Ascending aorta (tissue), 2 donors: ENCODE measurements around the gene PTOV1. TPM values are rescaled to one million over a fixed set of nuclear protein-coding genes. Genes with fewer than 3 reads are reported as not detected.

Experiments
- DNase-seq, 2 donors: peaks; one replicate each; pipeline ENCODE4 v3.0.0-alpha.2; 2019; ENCODE audit warnings: low spot score in 2 of 2
- H3K27ac ChIP-seq, 2 donors: fragments of 200-600 bp; sonication (generic); one replicate each; pipeline ENCODE4 v1.5.1; 2016 to 2017; ENCODE audit warnings: mild to moderate bottlenecking in 1 of 2
- H3K27me3 ChIP-seq: fragments of 200-600 bp; sonication (generic); one replicate; pipeline ENCODE4 v1.5.1; 2017
- H3K36me3 ChIP-seq, 2 donors: fragments of 200-600 bp; sonication (generic); one replicate each; pipeline ENCODE4 v1.5.1; 2016
- H3K4me1 ChIP-seq, 2 donors: fragments of 200-600 bp; sonication (generic); one replicate each; pipeline ENCODE4 v1.5.1; 2016 to 2017; ENCODE audit warnings: mild to moderate bottlenecking in 1 of 2
- H3K4me3 ChIP-seq, 2 donors: fragments of 200-600 bp; sonication (generic); one replicate each; pipeline ENCODE4 v1.5.1; 2016 to 2017; ENCODE audit warnings: mild to moderate bottlenecking in 1 of 2
- H3K9me3 ChIP-seq, 2 donors: fragments of 200-600 bp; sonication (generic); one replicate each; pipeline ENCODE4 v1.5.1; 2016
- intact Hi-C: fragments of 100-400 bp; cut with DNase I; formaldehyde crosslinking; loops from one replicate; pipeline ENCODE4 v1.15.1; 2023
- total RNA-seq: library from RNA; depleted of rRNA; stranded (reverse); fragments of >200 nt; gene quantifications from one replicate; pipeline ENCODE4 v1.1.0, GENCODE V29; 2016
- TF ChIP-seq, protein P1 (sequence below), 3 experiments: fragments of 200-600 bp in 2 of 3; fragments of 450-650 bp in 1 of 3; sonication (generic) in 2 of 3; IDR thresholded peaks; one replicate each; pipeline ENCODE4 v1.5.1; 2016 to 2019; ENCODE audit warnings: antibody characterized with exemption in 3 of 3, mild to moderate bottlenecking in 1 of 3, moderate library complexity in 1 of 3

PTOV1 gene
- total RNA-seq, 1 donor from 2014 or later = 163 TPM

DNA sequence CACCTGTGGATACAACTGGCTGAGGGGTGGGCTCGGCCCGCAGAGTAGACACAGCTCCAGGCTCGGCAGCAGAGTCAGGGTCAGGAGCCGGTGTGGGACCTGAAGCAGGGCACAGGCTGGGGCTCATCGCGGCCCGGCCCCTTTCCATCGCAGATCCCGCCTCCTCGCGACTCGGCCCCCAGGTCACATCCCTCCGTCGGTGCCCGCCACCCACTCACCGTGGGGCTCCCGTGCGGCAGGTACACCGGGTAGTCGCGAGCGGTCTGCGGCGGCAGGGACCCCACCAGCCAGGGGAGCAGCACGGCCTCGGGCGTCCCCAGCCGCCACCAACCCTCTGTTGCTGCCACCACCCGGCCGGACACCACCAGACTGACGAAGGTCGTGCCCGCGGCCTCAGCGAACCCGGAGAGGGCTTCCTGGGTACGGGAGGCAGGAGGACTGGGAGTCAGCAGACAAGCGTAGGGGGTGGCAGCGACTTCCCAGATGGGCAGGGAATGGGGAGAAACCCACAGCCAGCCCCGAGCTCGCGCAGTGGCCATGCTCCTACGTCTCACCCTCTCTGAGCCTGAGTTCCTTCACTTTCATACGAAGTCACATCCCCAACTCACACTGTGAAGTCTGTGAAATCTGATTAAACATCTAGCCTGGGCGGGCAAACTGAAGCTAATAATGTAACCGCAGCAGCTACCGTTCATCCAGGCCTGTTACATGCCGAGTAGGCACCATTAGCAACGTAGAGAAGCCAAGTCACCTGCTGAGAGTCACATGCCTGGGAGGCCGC, 41.6 kb upstream of the PTOV1 start:
- H3K36me3 ChIP-seq = peaks cover 17 to 20% of the 10 kb centered on the region in 2 donors
- H3K27ac ChIP-seq = peak overlapping the region; percentile 77
- DNase-seq = peak in 1 of 2 donors; percentile 80
- H3K4me1 ChIP-seq = peaks cover 6 to 17% of the 10 kb centered on the region in 2 donors
- TF ChIP-seq, protein P1, sequence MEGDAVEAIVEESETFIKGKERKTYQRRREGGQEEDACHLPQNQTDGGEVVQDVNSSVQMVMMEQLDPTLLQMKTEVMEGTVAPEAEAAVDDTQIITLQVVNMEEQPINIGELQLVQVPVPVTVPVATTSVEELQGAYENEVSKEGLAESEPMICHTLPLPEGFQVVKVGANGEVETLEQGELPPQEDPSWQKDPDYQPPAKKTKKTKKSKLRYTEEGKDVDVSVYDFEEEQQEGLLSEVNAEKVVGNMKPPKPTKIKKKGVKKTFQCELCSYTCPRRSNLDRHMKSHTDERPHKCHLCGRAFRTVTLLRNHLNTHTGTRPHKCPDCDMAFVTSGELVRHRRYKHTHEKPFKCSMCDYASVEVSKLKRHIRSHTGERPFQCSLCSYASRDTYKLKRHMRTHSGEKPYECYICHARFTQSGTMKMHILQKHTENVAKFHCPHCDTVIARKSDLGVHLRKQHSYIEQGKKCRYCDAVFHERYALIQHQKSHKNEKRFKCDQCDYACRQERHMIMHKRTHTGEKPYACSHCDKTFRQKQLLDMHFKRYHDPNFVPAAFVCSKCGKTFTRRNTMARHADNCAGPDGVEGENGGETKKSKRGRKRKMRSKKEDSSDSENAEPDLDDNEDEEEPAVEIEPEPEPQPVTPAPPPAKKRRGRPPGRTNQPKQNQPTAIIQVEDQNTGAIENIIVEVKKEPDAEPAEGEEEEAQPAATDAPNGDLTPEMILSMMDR (IDR thresholded peaks at IDR 0.05) = peak in 2 of 3 experiments; percentile 23 to 41
- intact Hi-C loops = loop anchor here (2.0 kb wide), 2 partner anchors 59 kb away; no protein-coding TSS in a partner anchor
- H3K4me3 ChIP-seq = peak overlapping the region; percentile 71 to 80
- no peaks in the 10 kb centered on the region for H3K27me3 ChIP-seq
- no peaks in the 10 kb centered on the region for H3K9me3 ChIP-seq

GRCh38 chr19:49809941-49810389, 41.0 kb upstream of the PTOV1 start:
- intact Hi-C loops = loop anchor here (2.0 kb wide), 2 partner anchors 59 kb away; no protein-coding TSS in a partner anchor
- DNase-seq = no peak
- Histone ChIP-seq H3K36me3 (peaks cover 11 to 14% of the 10 kb centered on the region in 2 donors), H3K9me3 (no peaks in the 10 kb centered on the region), H3K4me1 (peaks cover 6 to 19% of the 10 kb centered on the region in 2 donors), H3K4me3 (peak overlapping the region; percentile 71 to 80), H3K27ac (peak overlapping the region; percentile 77), H3K27me3 (no peaks in the 10 kb centered on the region)
- TF ChIP-seq, protein P1 (IDR thresholded peaks at IDR 0.05) = no peak

DNA sequence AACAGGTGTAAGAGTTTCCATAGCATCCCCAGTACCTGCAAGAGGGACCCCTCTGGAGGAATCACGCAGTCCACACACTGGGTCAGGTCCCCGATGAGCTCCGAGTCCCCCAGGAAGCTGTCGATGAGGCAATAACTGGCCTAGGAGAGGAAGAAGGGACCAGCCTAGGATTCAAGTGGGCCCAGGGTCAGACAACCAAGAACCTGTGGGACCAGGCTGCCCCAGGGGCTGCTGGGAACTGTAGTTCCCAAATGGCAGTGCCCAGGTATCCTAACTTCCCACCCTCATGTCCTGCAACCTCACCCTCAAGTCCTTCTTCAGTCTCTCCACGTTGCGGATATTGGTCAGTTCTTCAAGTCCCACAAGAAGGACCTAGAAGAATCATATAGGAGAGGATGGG, 39.6 kb upstream of the PTOV1 start:
- TF ChIP-seq, protein P1 (IDR thresholded peaks at IDR 0.05) = no peak
- intact Hi-C loops = no loop called here
- no peaks in the 10 kb centered on the region for H3K27me3 ChIP-seq
- peaks cover 0 to 4% of the 10 kb centered on the region in 2 donors for H3K36me3 ChIP-seq
- no peak overlapping the region for H3K27ac ChIP-seq
- no peak overlapping the region for H3K4me3 ChIP-seq
- no peak for DNase-seq
- H3K4me1 ChIP-seq = peaks cover 6 to 19% of the 10 kb centered on the region in 2 donors
- H3K9me3 ChIP-seq = no peaks in the 10 kb centered on the region

DNA sequence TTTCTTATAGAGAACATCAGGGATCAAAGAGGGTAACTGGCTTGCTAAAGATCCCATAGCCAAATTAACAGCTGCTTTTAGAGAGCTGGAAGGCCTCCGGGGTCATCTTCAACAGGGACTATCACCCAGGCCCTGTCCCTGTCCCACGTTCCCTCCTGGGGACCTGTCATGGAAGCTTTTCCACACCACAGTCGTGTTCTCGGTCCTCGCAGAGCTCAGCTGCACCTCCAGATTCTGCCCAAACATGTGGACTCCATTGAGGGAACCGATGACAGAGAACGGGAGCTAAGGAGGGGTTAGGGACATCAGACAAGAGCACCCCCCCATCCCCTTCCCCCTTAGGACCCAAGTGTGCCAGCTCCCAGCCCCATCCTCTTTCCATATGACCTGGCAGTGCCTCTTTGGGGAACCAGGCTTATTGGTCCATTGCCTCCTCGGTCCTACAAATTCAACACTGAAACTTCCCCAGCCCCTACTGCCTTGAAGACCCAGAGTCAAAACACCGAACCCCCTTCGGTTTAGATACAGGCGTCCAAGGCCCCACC, 38.4 kb upstream of the PTOV1 start:
- intact Hi-C loops = no loop called here
- Histone ChIP-seq H3K27me3 (no peaks in the 10 kb centered on the region), H3K36me3 (no peaks in the 10 kb centered on the region), H3K9me3 (no peaks in the 10 kb centered on the region), H3K4me1 (peaks cover 6 to 25% of the 10 kb centered on the region in 2 donors), H3K27ac (peak overlapping the region; percentile 70 to 83), H3K4me3 (peak overlapping the region; percentile 55 to 73)
- TF ChIP-seq, protein P1 (IDR thresholded peaks at IDR 0.05) = no peak
- no peak for DNase-seq

DNA sequence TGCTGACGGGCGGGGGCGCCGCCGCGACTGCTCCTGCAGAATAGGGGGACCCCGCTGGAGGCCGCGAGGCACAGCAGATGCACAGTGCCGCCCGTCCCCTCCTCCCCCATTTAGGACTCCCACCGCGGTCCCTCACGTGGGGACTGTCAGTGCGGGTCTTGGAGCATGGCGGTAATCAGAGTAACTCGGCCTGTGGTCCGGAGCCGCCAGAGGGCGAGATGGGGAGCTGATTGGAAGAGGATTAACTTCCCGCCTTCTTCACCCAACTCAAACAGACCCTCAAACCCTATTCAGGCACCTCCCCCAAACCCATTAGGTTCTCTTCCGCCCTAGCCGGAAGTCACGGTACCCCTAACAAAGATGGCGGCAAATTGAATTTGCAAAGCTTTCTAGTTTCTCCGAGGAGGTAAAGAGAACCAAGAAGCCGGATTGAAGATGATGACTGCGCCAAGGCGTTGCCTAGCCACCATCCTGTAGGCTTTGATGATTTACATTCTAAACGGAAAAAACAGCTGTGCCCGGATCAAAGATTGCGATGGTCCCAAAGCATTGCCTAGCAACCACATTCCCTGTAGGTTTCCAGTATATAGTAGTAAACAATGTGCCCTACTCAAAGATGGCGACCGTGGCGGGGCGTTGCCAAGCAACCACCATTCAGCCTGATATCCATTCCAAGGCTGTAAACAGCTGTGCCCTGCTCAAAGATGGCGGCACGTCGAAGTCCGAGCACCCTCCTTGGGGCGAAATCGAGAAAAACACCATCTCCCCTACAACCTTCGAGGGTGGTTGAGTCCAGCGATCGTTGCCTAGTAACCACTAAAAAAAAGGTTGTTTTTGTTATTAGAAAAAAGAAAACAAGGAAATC, 37.7 kb upstream of the PTOV1 start, which contains the start of gene FUZ:
Gene FUZ, minus strand, starts transcription at position 296 of the 865 bp plus-strand sequence. Its CDS starts 186 bp downstream, at position 110.
- Histone ChIP-seq H3K27ac (peak within 1 kb of the TSS; percentile 70 to 83), H3K9me3 (no peaks in the 10 kb centered on the region), H3K27me3 (no peaks in the 10 kb centered on the region), H3K4me3 (peak within 1 kb of the TSS; percentile 55 to 73), H3K4me1 (peaks cover 6 to 24% of the 10 kb centered on the region in 2 donors), H3K36me3 (no peaks in the 10 kb centered on the region)
- TF ChIP-seq, protein P1 (IDR thresholded peaks at IDR 0.05) = peak in 2 of 3 experiments; percentile 8 to 31
- intact Hi-C loops = loop anchor here (1.0 kb wide), 3 partner anchors 37 to 64 kb away; partner anchors contain the start of genes AKT1S1 and TBC1D17
- DNase-seq = peak; percentile 93 to 98
